Measurements from ENCODE around the gene RAC2.

GRCh38 chr22:37178350-37179125 is 65.5 kb downstream of the RAC2 start:
- TF ChIP-seq, protein P1, sequence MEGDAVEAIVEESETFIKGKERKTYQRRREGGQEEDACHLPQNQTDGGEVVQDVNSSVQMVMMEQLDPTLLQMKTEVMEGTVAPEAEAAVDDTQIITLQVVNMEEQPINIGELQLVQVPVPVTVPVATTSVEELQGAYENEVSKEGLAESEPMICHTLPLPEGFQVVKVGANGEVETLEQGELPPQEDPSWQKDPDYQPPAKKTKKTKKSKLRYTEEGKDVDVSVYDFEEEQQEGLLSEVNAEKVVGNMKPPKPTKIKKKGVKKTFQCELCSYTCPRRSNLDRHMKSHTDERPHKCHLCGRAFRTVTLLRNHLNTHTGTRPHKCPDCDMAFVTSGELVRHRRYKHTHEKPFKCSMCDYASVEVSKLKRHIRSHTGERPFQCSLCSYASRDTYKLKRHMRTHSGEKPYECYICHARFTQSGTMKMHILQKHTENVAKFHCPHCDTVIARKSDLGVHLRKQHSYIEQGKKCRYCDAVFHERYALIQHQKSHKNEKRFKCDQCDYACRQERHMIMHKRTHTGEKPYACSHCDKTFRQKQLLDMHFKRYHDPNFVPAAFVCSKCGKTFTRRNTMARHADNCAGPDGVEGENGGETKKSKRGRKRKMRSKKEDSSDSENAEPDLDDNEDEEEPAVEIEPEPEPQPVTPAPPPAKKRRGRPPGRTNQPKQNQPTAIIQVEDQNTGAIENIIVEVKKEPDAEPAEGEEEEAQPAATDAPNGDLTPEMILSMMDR (IDR thresholded peaks at IDR 0.05), result no peak
- no peak for TF ChIP-seq POLR2A (IDR thresholded peaks at IDR 0.05)
